ENCODE data around the gene DNM3.

Gene DNM3

GRCh38 chr1:171801487-171801891 is 39.8 kb upstream of the DNM3 start:
- Mint-ChIP-seq H3K27me3 (ENCODE audit: low read depth) (no peaks in the 10 kb centered on the region), H3K4me1 (peaks cover 10% of the 10 kb centered on the region), H3K9me3 (no peaks in the 10 kb centered on the region), H3K4me3 (no peak overlapping the region), H3K36me3 (ENCODE audit: low read depth) (peaks cover 7% of the 10 kb centered on the region), H3K27ac (peak overlapping the region in 2 of 3 experiments; percentile 36 to 60)
- TF ChIP-seq CTCF (IDR thresholded peaks at IDR 0.05; ENCODE audit: unreplicated experiment in 3 of 3) = peak; percentile 76 to 88 (median 85)

- peaks cover 1% of the 10 kb centered on the region for H3K36me3 Mint-ChIP-seq (ENCODE audit: low read depth)
These were observed 39.1 kb upstream of the DNM3 start for GRCh38 chr1:171802207-171802606.

GRCh38 chr1:171803045-171803444 is 38.3 kb upstream of the DNM3 start:
- no peak overlapping the region for H3K4me3 Mint-ChIP-seq
- peaks cover 10% of the 10 kb centered on the region for H3K4me1 Mint-ChIP-seq

More at GRCh38 chr1:171802207-171802606, 39.1 kb upstream of the DNM3 start:
- peak overlapping the region in 1 of 3 experiments; percentile 10 for H3K27ac Mint-ChIP-seq
- no peaks in the 10 kb centered on the region for H3K9me3 Mint-ChIP-seq
- H3K4me1 Mint-ChIP-seq = peaks cover 10% of the 10 kb centered on the region
- no peak overlapping the region for H3K4me3 Mint-ChIP-seq
- no peaks in the 10 kb centered on the region for H3K27me3 Mint-ChIP-seq (ENCODE audit: low read depth)
- TF ChIP-seq CTCF (IDR thresholded peaks at IDR 0.05; ENCODE audit: unreplicated experiment in 3 of 3) = no peak

GRCh38 chr1:171803461-171804022 is 37.8 kb upstream of the DNM3 start:
- Mint-ChIP-seq H3K36me3 (ENCODE audit: low read depth) (no peaks in the 10 kb centered on the region), H3K9me3 (no peaks in the 10 kb centered on the region), H3K27ac (no peak overlapping the region), H3K27me3 (ENCODE audit: low read depth) (no peaks in the 10 kb centered on the region), H3K4me1 (peaks cover 8% of the 10 kb centered on the region), H3K4me3 (no peak overlapping the region)
- TF ChIP-seq CTCF (IDR thresholded peaks at IDR 0.05; ENCODE audit: unreplicated experiment in 3 of 3) = no peak

More at GRCh38 chr1:171803045-171803444, 38.3 kb upstream of the DNM3 start:
- Mint-ChIP-seq H3K27ac (no peak overlapping the region), H3K9me3 (no peaks in the 10 kb centered on the region), H3K36me3 (ENCODE audit: low read depth) (no peaks in the 10 kb centered on the region), H3K27me3 (ENCODE audit: low read depth) (no peaks in the 10 kb centered on the region)
- TF ChIP-seq CTCF (IDR thresholded peaks at IDR 0.05; ENCODE audit: unreplicated experiment in 3 of 3) = no peak

GRCh38 chr1:171805395-171806115 is 35.7 kb upstream of the DNM3 start:
- no peaks in the 10 kb centered on the region for H3K4me1 Mint-ChIP-seq
- TF ChIP-seq CTCF (IDR thresholded peaks at IDR 0.05; ENCODE audit: unreplicated experiment in 3 of 3) = no peak
- no peaks in the 10 kb centered on the region for H3K36me3 Mint-ChIP-seq (ENCODE audit: low read depth)
- H3K4me3 Mint-ChIP-seq = no peak overlapping the region
- no peak overlapping the region for H3K27ac Mint-ChIP-seq
- no peaks in the 10 kb centered on the region for H3K9me3 Mint-ChIP-seq
- no peaks in the 10 kb centered on the region for H3K27me3 Mint-ChIP-seq (ENCODE audit: low read depth)

GRCh38 chr1:171807556-171807955 is 33.7 kb upstream of the DNM3 start:
- H3K36me3 Mint-ChIP-seq (ENCODE audit: low read depth) = no peaks in the 10 kb centered on the region
- H3K27ac Mint-ChIP-seq = no peak overlapping the region
- H3K27me3 Mint-ChIP-seq (ENCODE audit: low read depth) = peaks cover 4% of the 10 kb centered on the region
- H3K4me3 Mint-ChIP-seq = no peak overlapping the region
- H3K9me3 Mint-ChIP-seq = no peaks in the 10 kb centered on the region
- no peak for TF ChIP-seq CTCF (IDR thresholded peaks at IDR 0.05; ENCODE audit: unreplicated experiment in 3 of 3)
- no peaks in the 10 kb centered on the region for H3K4me1 Mint-ChIP-seq
